CD4-positive, alpha-beta T cell treated with Interleukin-15 for 1 hour (primary cell): ENCODE data around the gene MINK1.
A peak's percentile ranks its signal among the peaks of the same experiment; 100 is the strongest.
"Not testable (repeated sequence)": the region's sequence is repeated elsewhere in the genome, so short reads cannot be mapped to it uniquely, and the experiment has no call there.

ENCODE experiments used
- DNase-seq: peaks from one replicate; pipeline ENCODE4 v3.0.0-alpha.2; 2020

MINK1 gene

GRCh38 chr17:4849011-4849536 is 15.9 kb downstream of the MINK1 start:
- DNase-seq: no peak

- no peak for DNase-seq
Measured at GRCh38 chr17:4850246-4850645, 17.1 kb downstream of the MINK1 start.

- no peak for DNase-seq
Measured at GRCh38 chr17:4851084-4851483, 17.9 kb downstream of the MINK1 start.

GRCh38 chr17:4852567-4853207 is 19.5 kb downstream of the MINK1 start:
- DNase-seq: no peak

GRCh38 chr17:4853208-4853671 is 20.1 kb downstream of the MINK1 start:
- DNase-seq: peak; percentile 21

GRCh38 chr17:4854111-4854681 is 21.1 kb downstream of the MINK1 start:
- DNase-seq: no peak

GRCh38 chr17:4856271-4856936 is 23.3 kb downstream of the MINK1 start:
- DNase-seq: no peak

- no peak for DNase-seq
Measured at GRCh38 chr17:4856937-4857314, 23.8 kb downstream of the MINK1 start.

GRCh38 chr17:4857347-4857746 is 24.2 kb downstream of the MINK1 start:
- DNase-seq: not testable (repeated sequence)

- DNase-seq: no peak
Measured at GRCh38 chr17:4858068-4858881, 25.1 kb downstream of the MINK1 start.

- DNase-seq: no peak
Measured at GRCh38 chr17:4858882-4859260, 25.7 kb downstream of the MINK1 start.

GRCh38 chr17:4859816-4860625 is 26.9 kb downstream of the MINK1 start:
- no peak for DNase-seq

- DNase-seq: no peak
Measured at GRCh38 chr17:4860651-4861050, 27.5 kb downstream of the MINK1 start.

GRCh38 chr17:4861052-4861451 is 27.9 kb downstream of the MINK1 start:
- no peak for DNase-seq

- DNase-seq: no peak
Measured at GRCh38 chr17:4862720-4863119, 29.6 kb downstream of the MINK1 start.

GRCh38 chr17:4863321-4863720 is 30.2 kb downstream of the MINK1 start:
- no peak for DNase-seq

- not testable (repeated sequence) for DNase-seq
Measured at GRCh38 chr17:4867535-4867934, 34.4 kb downstream of the MINK1 start.

- DNase-seq: not testable (repeated sequence)
Measured at GRCh38 chr17:4869058-4869998, 36.2 kb downstream of the MINK1 start.

GRCh38 chr17:4870855-4871254 is 37.7 kb downstream of the MINK1 start:
- no peak for DNase-seq

GRCh38 chr17:4872786-4873185 is 39.6 kb downstream of the MINK1 start:
- no peak for DNase-seq

- DNase-seq: no peak
Measured at GRCh38 chr17:4877089-4877488, 43.9 kb downstream of the MINK1 start.
